Tibial artery (tissue), 4 donors: Measurements from ENCODE around the gene MGRN1.
A peak's percentile ranks its signal among the peaks of the same experiment; 100 is the strongest.

Source experiments
- DNase-seq, 2 donors: peaks; one replicate each; pipeline ENCODE4 v3.0.0-alpha.2; 2019
- H3K27ac ChIP-seq, 2 donors: fragments of 200-600 bp; sonication (generic) in 1 of 2; 1 replicate in 1 of 2; 2 replicates in 1 of 2; pipeline ENCODE4 v1.5.1; 2018 to 2019; ENCODE audit warnings: mild to moderate bottlenecking in 1 of 2
- H3K27me3 ChIP-seq, 2 donors: fragments of 200-600 bp; sonication (generic) in 1 of 2; one replicate each; pipeline versions ENCODE4 v1.5.1 to v1.6.0; 2016 to 2019
- H3K36me3 ChIP-seq, 3 donors: fragments of 200-600 bp; sonication (generic) in 2 of 3; one replicate each; pipeline ENCODE4 v1.5.1; 2016 to 2019; ENCODE audit warnings: mild to moderate bottlenecking in 2 of 3
- H3K4me1 ChIP-seq, 4 donors: fragments of 200-600 bp; sonication (generic) in 2 of 4; 1 replicate in 3 of 4; 2 replicates in 1 of 4; pipeline ENCODE4 v1.5.1; 2016 to 2019
- H3K4me3 ChIP-seq, 2 donors: fragments of 200-600 bp; sonication (generic) in 1 of 2; 1 replicate in 1 of 2; 2 replicates in 1 of 2; pipeline ENCODE4 v1.5.1; 2018 to 2019; ENCODE audit warnings: mild to moderate bottlenecking in 2 of 2
- H3K9me3 ChIP-seq, 3 donors: fragments of 200-600 bp; sonication (generic) in 1 of 3; one replicate each; pipeline ENCODE4 v1.5.1; 2016 to 2019
- intact Hi-C: fragments of 100-400 bp; cut with DNase I; formaldehyde crosslinking; loops from one replicate; pipeline ENCODE4 v1.15.0; 2023; ENCODE audit warnings: low total_unique reads
- TF ChIP-seq, protein P1 (sequence below), 2 experiments: fragments of 200-600 bp in 1 of 2; fragments of 450-650 bp in 1 of 2; IDR thresholded peaks; one replicate each; pipeline ENCODE4 v1.5.1; 2017 to 2019; ENCODE audit warnings: antibody characterized with exemption in 2 of 2, mild to moderate bottlenecking in 1 of 2, moderate library complexity in 1 of 2

MGRN1 gene

DNA sequence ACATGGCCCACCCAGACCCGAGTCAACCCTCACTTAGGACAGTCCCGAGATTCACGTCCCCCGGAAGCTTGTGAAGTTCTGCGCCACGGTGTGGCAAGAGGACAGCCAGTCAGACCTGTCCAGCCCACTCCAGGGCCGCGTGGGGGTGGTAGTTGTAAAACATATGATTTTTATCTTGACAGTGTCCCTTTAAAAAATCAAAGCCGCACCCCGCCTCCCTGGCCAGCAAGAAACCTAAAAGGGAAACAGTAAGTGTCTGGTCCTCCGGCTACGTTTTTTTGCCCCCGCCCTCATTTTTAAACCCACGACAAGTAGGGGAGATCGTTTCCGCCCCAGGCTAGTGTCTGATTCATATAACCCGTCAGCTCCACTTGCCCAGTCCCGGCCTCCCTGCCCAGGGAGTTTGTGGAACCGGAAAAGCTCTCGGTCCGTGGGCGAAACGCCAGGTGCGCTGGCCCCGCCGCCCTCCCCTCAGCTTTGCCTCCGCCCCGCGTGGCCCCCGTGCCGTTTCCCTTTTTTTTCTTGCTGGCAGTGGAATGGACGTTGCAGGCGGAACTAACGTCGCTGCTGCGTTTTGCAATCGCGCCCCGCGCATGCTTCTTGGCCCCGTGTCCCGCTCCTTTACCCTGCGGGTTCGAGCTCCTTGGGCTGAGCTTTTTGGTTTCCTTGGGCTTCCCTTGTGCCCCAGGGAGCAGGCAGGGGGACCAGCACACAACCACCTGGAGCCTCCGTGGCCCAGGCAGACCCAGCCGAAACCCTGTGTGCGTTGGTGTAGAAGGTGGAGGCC is 55.4 kb downstream of the MGRN1 start:
- intact Hi-C loops = no loop called here
- Histone ChIP-seq H3K4me1 (peaks cover 0 to 7% (median 0%) of the 10 kb centered on the region in 4 donors), H3K27ac (no peak overlapping the region), H3K36me3 (peaks cover 26 to 97% (median 74%) of the 10 kb centered on the region in 3 donors), H3K4me3 (peak overlapping the region in 1 of 2 donors; percentile 14), H3K27me3 (no peaks in the 10 kb centered on the region), H3K9me3 (no peaks in the 10 kb centered on the region)
- peak; percentile 51 to 80 for DNase-seq
- TF ChIP-seq, protein P1, sequence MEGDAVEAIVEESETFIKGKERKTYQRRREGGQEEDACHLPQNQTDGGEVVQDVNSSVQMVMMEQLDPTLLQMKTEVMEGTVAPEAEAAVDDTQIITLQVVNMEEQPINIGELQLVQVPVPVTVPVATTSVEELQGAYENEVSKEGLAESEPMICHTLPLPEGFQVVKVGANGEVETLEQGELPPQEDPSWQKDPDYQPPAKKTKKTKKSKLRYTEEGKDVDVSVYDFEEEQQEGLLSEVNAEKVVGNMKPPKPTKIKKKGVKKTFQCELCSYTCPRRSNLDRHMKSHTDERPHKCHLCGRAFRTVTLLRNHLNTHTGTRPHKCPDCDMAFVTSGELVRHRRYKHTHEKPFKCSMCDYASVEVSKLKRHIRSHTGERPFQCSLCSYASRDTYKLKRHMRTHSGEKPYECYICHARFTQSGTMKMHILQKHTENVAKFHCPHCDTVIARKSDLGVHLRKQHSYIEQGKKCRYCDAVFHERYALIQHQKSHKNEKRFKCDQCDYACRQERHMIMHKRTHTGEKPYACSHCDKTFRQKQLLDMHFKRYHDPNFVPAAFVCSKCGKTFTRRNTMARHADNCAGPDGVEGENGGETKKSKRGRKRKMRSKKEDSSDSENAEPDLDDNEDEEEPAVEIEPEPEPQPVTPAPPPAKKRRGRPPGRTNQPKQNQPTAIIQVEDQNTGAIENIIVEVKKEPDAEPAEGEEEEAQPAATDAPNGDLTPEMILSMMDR (IDR thresholded peaks at IDR 0.05) = no peak

DNA sequence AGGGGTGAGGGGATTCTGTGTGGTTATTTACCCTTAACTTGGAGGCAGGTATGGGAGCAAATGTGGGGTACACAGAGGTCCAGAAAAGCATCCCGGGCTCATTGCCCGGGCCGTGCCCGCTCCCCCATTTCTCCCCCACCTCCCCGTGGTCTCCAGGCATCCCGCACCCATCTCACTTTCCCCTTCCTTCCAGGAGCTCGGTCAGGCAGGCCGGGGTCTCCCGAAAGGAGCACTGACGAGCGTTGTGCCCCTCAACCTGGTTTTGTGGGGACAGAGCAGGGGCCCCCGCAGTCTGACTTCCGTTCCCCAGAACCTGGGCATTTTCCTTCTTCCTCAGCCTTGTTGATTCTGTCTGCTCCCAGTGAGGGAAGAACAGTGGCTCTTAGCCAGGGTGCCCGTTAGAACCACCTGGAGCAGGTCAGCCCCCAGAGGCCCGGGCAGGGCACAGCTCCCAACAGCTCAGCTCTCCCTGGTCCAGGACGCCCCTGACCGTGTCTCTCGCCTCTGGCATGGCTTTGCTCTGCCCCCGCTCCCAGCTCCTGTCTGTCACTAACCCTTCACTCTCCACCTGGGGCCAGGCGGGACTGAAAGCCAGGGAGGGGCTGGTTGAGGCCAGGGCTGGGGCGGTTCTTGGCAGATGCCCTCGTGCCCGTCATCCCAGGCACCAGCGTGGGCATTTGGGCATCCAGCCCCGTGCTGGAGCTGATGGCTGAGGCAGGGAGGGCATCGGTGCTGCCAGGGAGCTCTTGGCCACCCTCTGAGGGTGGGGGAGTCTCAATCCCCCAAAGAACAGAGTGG is 56.2 kb downstream of the MGRN1 start:
- TF ChIP-seq, protein P1 (IDR thresholded peaks at IDR 0.05) = no peak
- intact Hi-C loops = no loop called here
- Histone ChIP-seq H3K27ac (no peak overlapping the region), H3K4me3 (peak overlapping the region in 1 of 2 donors; percentile 14), H3K36me3 (peaks cover 23 to 97% (median 80%) of the 10 kb centered on the region in 3 donors), H3K27me3 (no peaks in the 10 kb centered on the region), H3K4me1 (peaks cover 0 to 7% (median 0%) of the 10 kb centered on the region in 4 donors), H3K9me3 (no peaks in the 10 kb centered on the region)
- no peak for DNase-seq

DNA sequence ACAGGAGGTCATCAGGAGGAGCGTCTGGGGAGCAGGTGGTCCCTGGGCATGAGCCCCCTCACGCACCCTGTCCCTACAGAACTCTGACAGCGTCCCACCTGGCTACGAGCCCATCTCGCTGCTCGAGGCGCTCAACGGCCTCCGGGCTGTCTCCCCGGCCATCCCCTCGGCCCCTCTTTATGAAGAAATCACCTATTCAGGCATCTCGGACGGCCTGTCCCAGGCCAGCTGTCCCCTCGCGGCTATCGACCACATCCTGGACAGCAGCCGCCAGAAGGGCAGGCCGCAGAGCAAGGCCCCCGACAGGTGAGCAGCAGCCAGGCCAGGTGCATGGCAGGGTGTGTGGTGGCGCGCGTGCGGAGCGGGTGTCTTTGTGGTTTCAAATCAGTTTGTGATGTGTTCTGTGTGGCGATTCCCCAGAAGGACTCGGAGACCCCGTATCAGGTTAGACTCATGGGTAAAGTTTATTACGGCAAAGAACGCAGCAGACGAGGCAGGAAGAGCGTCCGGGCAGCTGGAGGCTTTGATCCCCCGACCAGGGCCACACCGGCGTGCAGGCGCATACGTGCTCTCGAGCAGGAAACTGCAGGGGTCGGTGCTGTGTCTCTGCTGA is 57.0 kb downstream of the MGRN1 start:
- H3K36me3 ChIP-seq = peaks cover 28 to 97% (median 84%) of the 10 kb centered on the region in 3 donors
- H3K27me3 ChIP-seq = no peaks in the 10 kb centered on the region
- TF ChIP-seq, protein P1 (IDR thresholded peaks at IDR 0.05) = no peak
- H3K4me1 ChIP-seq = peaks cover 0 to 7% (median 0%) of the 10 kb centered on the region in 4 donors
- H3K9me3 ChIP-seq = no peaks in the 10 kb centered on the region
- DNase-seq = no peak
- H3K4me3 ChIP-seq = no peak overlapping the region
- no peak overlapping the region for H3K27ac ChIP-seq
- intact Hi-C loops = no loop called here

DNA sequence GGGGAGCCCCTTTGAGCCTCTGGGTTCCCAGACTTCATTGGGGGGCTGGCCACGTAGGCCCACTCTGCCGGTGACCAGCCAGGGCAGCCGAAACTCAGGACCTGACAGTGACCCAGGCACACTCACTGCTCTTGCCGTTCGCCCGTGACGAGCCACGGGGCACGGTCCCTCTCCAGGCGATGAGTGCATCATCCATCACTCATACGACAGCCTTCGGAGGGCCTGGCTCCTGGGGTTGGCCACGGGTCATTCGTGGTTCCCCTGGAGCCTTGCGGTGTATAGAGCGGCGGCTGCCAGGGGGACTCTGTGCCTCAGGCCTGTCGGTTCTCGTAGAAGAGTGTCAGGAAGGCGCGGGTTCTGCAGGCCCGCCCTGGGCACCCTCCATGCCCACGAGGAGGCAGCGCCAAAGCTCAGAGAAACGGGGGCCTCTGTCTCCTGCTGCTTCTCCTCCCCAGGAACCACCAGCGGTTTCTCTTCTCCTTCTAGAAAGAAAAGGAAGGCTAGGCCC is 57.5 kb downstream of the MGRN1 start:
- intact Hi-C loops = no loop called here
- Histone ChIP-seq H3K4me3 (no peak overlapping the region), H3K27me3 (no peaks in the 10 kb centered on the region), H3K4me1 (peaks cover 0 to 7% (median 0%) of the 10 kb centered on the region in 4 donors), H3K36me3 (peaks cover 29 to 97% (median 85%) of the 10 kb centered on the region in 3 donors), H3K27ac (no peak overlapping the region), H3K9me3 (no peaks in the 10 kb centered on the region)
- no peak for DNase-seq
- TF ChIP-seq, protein P1 (IDR thresholded peaks at IDR 0.05) = no peak

DNA sequence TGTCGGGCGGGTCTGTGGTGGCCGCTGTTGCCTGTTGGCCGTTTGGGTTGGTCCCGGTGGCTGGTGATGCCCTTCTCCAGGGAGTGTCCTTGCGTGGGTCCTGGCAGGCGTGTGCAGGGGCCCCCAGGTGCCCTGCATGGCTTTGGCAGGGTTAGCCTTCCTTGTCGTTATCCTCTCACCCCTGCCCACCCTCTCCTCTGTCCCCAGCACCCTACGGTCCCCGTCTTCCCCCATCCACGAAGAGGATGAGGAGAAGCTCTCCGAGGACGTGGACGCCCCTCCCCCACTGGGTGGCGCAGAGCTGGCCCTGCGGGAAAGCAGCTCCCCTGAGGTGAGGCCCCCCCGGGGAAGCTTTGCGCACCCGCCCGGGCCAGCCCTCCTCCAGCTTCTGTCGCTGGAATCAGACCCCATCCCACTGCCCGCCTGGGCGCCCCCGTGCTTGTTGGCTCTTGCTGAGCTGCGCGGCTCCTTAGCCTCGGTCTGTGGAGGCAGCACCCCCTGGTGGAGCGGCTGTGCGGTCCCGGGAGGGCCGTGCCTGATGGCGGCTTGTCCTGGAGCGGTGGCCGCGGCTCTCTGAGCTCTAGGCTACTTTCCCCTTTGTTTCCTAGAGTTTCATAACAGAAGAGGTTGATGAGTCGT is 58.1 kb downstream of the MGRN1 start:
- no peaks in the 10 kb centered on the region for H3K27me3 ChIP-seq
- TF ChIP-seq, protein P1 (IDR thresholded peaks at IDR 0.05) = no peak
- H3K36me3 ChIP-seq = peaks cover 25 to 97% (median 79%) of the 10 kb centered on the region in 3 donors
- no peak overlapping the region for H3K4me3 ChIP-seq
- no peaks in the 10 kb centered on the region for H3K9me3 ChIP-seq
- intact Hi-C loops = no loop called here
- H3K27ac ChIP-seq = no peak overlapping the region
- no peak for DNase-seq
- H3K4me1 ChIP-seq = peaks cover 0 to 7% (median 0%) of the 10 kb centered on the region in 4 donors
